Heart left ventricle (tissue), 13 donors: Measurements from ENCODE around the gene MEG3.

Experiments
- CTCF ChIP-seq, 12 donors: fragments of 200-600 bp; sonication (generic) in 4 of 12; IDR thresholded peaks; one replicate each; pipeline versions ENCODE4 v1.5.0 to v1.8.0; 2018 to 2022; ENCODE audit warnings: antibody characterized with exemption in 12 of 12, mild to moderate bottlenecking in 5 of 12
- POLR2A ChIP-seq, 2 donors: fragments of 450-650 bp; IDR thresholded peaks; one replicate each; pipeline ENCODE4 v1.6.1; 2017; ENCODE audit warnings: antibody characterized with exemption in 2 of 2, mild to moderate bottlenecking in 2 of 2, moderate library complexity in 2 of 2
- donor health status: ischemic (EF 13 %, LVEDD 7.1; RV severe dilation, severe dysfunction).
- donor health status: DM: no; HTN: yes; CAD: no.
- donor health status: DM: no; HTN: no; CAD: no.
- donor health status: ischemic (EF 25% LVEDD 6.9; RV normal size, moderate dysfunction).
- donor health status: ischemic (EF 25% LVEDD 5.7; RV mildly dilated, moderate dysfunction).
- donor health status: ischemic (EF 35%, LVEDD 5.7; RV mildly dilated, moderate dysfunction).
- donor health status: nonischemic (EF 11% LVEDD 7.7; RV severe dilation, severe dysfunction).
- donor health status: DM: yes; HTN: yes; CAD: no.
- donor health status: PGD.
- donor health status: ischemic (EF 29% LVEDD 5.4; RV normal size, mild dysfunction).
- donor health status: nonischemic (EF 23%, LVEDD 6.1; RV moderate dilation, normal function).

GRCh38 chr14:100779691-100780080, 46.2 kb upstream of the MEG3 start:
- TF ChIP-seq POLR2A (IDR thresholded peaks at IDR 0.05) (no peak), CTCF (IDR thresholded peaks at IDR 0.05) (no peak)
